GM23338 (cell line): ENCODE data around the gene CTDP1. TPM values are rescaled to one million over a fixed set of nuclear protein-coding genes. Genes with fewer than 3 reads are reported as not detected.

Experiments used
- ATAC-seq: fragments of 200-7000 bp; cut with Tn5 transposase; 3 replicates; pipeline ENCODE4 v1.9.1; 2020
- DNase-seq: peaks from one replicate; pipeline ENCODE4 v3.0.0-alpha.2; 2015; ENCODE audit warnings: low spot score
- H2AFZ ChIP-seq: fragments of 200-600 bp; sonication (generic); 2 replicates; pipeline ENCODE4 v1.8.0; 2016; ENCODE audit warnings: antibody characterized with exemption, mild to moderate bottlenecking, moderate library complexity
- H3F3A ChIP-seq: fragments of 200-600 bp; sonication (generic); replicated peaks from 2 replicates; pipeline ENCODE4 v1.8.0; 2017; ENCODE audit warnings: antibody characterized with exemption, mixed run types, low read depth
- H3K27ac ChIP-seq: fragments of 200-600 bp; sonication (generic); 2 replicates; pipeline ENCODE4 v1.6.1; 2016; ENCODE audit warnings: low read depth
- H3K27me3 ChIP-seq: fragments of 200-600 bp; sonication (generic); 2 replicates; pipeline ENCODE4 v1.8.0; 2016; ENCODE audit warnings: mild to moderate bottlenecking, mixed run types, moderate library complexity; ENCODE audit not compliant: insufficient read depth
- H3K36me3 ChIP-seq: fragments of 200-600 bp; sonication (generic); 2 replicates; pipeline ENCODE4 v1.8.0; 2016; ENCODE audit warnings: mild to moderate bottlenecking; ENCODE audit not compliant: insufficient read depth
- H3K4me1 ChIP-seq: fragments of 200-600 bp; sonication (generic); 2 replicates; pipeline ENCODE4 v1.8.0; 2016; ENCODE audit warnings: mild to moderate bottlenecking, moderate library complexity; ENCODE audit not compliant: insufficient read depth
- H3K4me2 ChIP-seq: fragments of 200-600 bp; sonication (generic); 2 replicates; pipeline ENCODE4 v1.7.1; 2017; ENCODE audit warnings: mixed run types
- H3K4me3 ChIP-seq: fragments of 200-600 bp; sonication (generic); 2 replicates; pipeline ENCODE4 v1.6.1; 2016; ENCODE audit warnings: mixed run types
- H3K79me2 ChIP-seq: fragments of 200-600 bp; sonication (generic); replicated peaks from 2 replicates; pipeline ENCODE4 v1.8.0; 2017; ENCODE audit warnings: mild to moderate bottlenecking; ENCODE audit not compliant: insufficient read depth
- H3K9me2 ChIP-seq: fragments of 200-600 bp; sonication (generic); 2 replicates; pipeline ENCODE4 v1.8.0; 2017; ENCODE audit not compliant: insufficient read depth
- H4K20me1 ChIP-seq: fragments of 200-600 bp; sonication (generic); replicated peaks from 2 replicates; pipeline ENCODE4 v1.8.0; 2017; ENCODE audit warnings: mild to moderate bottlenecking; ENCODE audit not compliant: insufficient read depth
- H3K27ac Mint-ChIP-seq: 2 replicates; pipeline ENCODE4 v1.8.0; 2020; ENCODE audit warnings: inconsistent platforms, mild to moderate bottlenecking, moderate library complexity, mixed read lengths
- H3K27me3 Mint-ChIP-seq: 3 replicates; pipeline ENCODE4 v1.8.0; 2022; ENCODE audit warnings: low read depth, mild to moderate bottlenecking, moderate library complexity, mixed read lengths, inconsistent platforms; ENCODE audit not compliant: insufficient read depth, poor library complexity
- H3K36me3 Mint-ChIP-seq: 3 replicates; pipeline ENCODE4 v1.8.0; 2021; ENCODE audit warnings: low read depth, mild to moderate bottlenecking, inconsistent platforms, moderate library complexity, mixed read lengths
- H3K4me1 Mint-ChIP-seq: 3 replicates; pipeline ENCODE4 v1.8.0; 2020; ENCODE audit warnings: mild to moderate bottlenecking, inconsistent platforms, mixed read lengths
- H3K4me3 Mint-ChIP-seq: 3 replicates; pipeline ENCODE4 v1.8.0; 2021; ENCODE audit warnings: moderate library complexity, mild to moderate bottlenecking, inconsistent platforms, mixed read lengths
- H3K9me3 Mint-ChIP-seq: 3 replicates; pipeline ENCODE4 v1.8.0; 2020; ENCODE audit warnings: moderate library complexity, mild to moderate bottlenecking, inconsistent platforms, mixed read lengths
- EZH2 ChIP-seq: fragments of 200-600 bp; sonication (generic); IDR thresholded peaks from one replicate; pipeline ENCODE4 v1.8.0; 2017; ENCODE audit warnings: antibody characterized with exemption, mild to moderate bottlenecking, low read depth; ENCODE audit not compliant: unreplicated experiment
- EZH2phosphoT487 ChIP-seq: fragments of 200-600 bp; sonication (generic); IDR thresholded peaks from one replicate; pipeline ENCODE4 v1.8.1; 2018; ENCODE audit warnings: antibody characterized with exemption; ENCODE audit not compliant: unreplicated experiment
- NANOG ChIP-seq: IDR thresholded peaks from 2 replicates; pipeline ENCODE4 v1.6.1; 2016; ENCODE audit warnings: antibody characterized with exemption, borderline replicate concordance
- POLR2AphosphoS5 ChIP-seq: IDR thresholded peaks from 2 replicates; pipeline ENCODE4 v1.6.1; 2016; ENCODE audit warnings: antibody characterized with exemption, low read depth
- STAT1 ChIP-seq: IDR thresholded peaks from one replicate; pipeline ENCODE4 v1.6.1; 2016; ENCODE audit warnings: antibody characterized with exemption; ENCODE audit not compliant: unreplicated experiment
- polyA plus RNA-seq: library from polyadenylated mRNA; unstranded; fragments of >200 nt; fragmentation: Nextera tagmentation; extraction: Ambion mirVana; gene quantifications from 2 replicates; pipeline ENCODE4 v1.2.1, GENCODE V29; 2016
- total RNA-seq: library from RNA; depleted of rRNA; stranded (reverse); fragments of >200 nt; shearing (Covaris generic); gene quantifications from 2 replicates; pipeline ENCODE4 v1.2.3, GENCODE V29; 2014
- TF ChIP-seq, protein P1 (sequence below): fragments of 250-450 bp; sonication (Bioruptor Pico); IDR thresholded peaks from 2 replicates; pipeline ENCODE4 v1.5.0; 2020; ENCODE audit warnings: mild to moderate bottlenecking, moderate library complexity
- TF ChIP-seq, protein P2 (sequence below): IDR thresholded peaks from one replicate; pipeline ENCODE4 v1.6.1; 2018; ENCODE audit warnings: antibody characterized with exemption; ENCODE audit not compliant: unreplicated experiment

Gene CTDP1
- total and polyA plus RNA-seq, 2 experiments from 2014 or later, result 9.4 to 51.6 TPM

DNA sequence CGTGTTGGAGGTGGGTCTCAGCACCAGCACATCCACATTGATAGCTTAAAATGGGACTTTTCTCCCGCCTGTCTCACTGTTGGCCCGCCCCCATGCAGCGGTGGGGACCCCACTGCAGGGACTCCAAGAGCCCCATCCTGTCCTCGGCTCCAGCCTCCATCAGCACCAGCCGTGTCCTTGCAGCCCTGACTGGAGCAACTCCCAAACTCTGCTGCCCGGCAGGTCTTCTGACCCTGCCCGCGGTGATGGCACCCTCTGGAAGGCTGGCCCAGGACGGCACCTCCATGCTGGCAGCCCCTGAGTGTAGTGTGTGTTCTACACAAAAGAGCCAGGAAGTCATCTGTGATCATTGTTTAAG, 76.5 kb downstream of the CTDP1 start:
- no peak overlapping the region for H3K4me3 Mint-ChIP-seq
- H3K4me2 ChIP-seq, result no peak overlapping the region
- no peaks in the 10 kb centered on the region for H3K27me3 ChIP-seq
- H3K4me1 Mint-ChIP-seq, result no peaks in the 10 kb centered on the region
- no peak overlapping the region for H2AFZ ChIP-seq
- no peak overlapping the region for H3K4me3 ChIP-seq
- H3K27ac Mint-ChIP-seq, result no peak overlapping the region
- H3K27me3 Mint-ChIP-seq, result peaks cover 2% of the 10 kb centered on the region
- H3K36me3 Mint-ChIP-seq, result peaks cover 23% of the 10 kb centered on the region
- H3K9me3 Mint-ChIP-seq, result peaks cover 8% of the 10 kb centered on the region; the same call in 1 of the 3 replicates
- DNase-seq (no peak), ATAC-seq (no peak)
- H3K79me2 ChIP-seq, result no peaks in the 10 kb centered on the region
- peaks cover 8% of the 10 kb centered on the region for H4K20me1 ChIP-seq
- H3K9me2 ChIP-seq, result no peaks in the 10 kb centered on the region
- H3K4me1 ChIP-seq, result no peaks in the 10 kb centered on the region
- no peak overlapping the region for H3K27ac ChIP-seq
- TF ChIP-seq EZH2phosphoT487, result no peak
- TF ChIP-seq, protein P1, sequence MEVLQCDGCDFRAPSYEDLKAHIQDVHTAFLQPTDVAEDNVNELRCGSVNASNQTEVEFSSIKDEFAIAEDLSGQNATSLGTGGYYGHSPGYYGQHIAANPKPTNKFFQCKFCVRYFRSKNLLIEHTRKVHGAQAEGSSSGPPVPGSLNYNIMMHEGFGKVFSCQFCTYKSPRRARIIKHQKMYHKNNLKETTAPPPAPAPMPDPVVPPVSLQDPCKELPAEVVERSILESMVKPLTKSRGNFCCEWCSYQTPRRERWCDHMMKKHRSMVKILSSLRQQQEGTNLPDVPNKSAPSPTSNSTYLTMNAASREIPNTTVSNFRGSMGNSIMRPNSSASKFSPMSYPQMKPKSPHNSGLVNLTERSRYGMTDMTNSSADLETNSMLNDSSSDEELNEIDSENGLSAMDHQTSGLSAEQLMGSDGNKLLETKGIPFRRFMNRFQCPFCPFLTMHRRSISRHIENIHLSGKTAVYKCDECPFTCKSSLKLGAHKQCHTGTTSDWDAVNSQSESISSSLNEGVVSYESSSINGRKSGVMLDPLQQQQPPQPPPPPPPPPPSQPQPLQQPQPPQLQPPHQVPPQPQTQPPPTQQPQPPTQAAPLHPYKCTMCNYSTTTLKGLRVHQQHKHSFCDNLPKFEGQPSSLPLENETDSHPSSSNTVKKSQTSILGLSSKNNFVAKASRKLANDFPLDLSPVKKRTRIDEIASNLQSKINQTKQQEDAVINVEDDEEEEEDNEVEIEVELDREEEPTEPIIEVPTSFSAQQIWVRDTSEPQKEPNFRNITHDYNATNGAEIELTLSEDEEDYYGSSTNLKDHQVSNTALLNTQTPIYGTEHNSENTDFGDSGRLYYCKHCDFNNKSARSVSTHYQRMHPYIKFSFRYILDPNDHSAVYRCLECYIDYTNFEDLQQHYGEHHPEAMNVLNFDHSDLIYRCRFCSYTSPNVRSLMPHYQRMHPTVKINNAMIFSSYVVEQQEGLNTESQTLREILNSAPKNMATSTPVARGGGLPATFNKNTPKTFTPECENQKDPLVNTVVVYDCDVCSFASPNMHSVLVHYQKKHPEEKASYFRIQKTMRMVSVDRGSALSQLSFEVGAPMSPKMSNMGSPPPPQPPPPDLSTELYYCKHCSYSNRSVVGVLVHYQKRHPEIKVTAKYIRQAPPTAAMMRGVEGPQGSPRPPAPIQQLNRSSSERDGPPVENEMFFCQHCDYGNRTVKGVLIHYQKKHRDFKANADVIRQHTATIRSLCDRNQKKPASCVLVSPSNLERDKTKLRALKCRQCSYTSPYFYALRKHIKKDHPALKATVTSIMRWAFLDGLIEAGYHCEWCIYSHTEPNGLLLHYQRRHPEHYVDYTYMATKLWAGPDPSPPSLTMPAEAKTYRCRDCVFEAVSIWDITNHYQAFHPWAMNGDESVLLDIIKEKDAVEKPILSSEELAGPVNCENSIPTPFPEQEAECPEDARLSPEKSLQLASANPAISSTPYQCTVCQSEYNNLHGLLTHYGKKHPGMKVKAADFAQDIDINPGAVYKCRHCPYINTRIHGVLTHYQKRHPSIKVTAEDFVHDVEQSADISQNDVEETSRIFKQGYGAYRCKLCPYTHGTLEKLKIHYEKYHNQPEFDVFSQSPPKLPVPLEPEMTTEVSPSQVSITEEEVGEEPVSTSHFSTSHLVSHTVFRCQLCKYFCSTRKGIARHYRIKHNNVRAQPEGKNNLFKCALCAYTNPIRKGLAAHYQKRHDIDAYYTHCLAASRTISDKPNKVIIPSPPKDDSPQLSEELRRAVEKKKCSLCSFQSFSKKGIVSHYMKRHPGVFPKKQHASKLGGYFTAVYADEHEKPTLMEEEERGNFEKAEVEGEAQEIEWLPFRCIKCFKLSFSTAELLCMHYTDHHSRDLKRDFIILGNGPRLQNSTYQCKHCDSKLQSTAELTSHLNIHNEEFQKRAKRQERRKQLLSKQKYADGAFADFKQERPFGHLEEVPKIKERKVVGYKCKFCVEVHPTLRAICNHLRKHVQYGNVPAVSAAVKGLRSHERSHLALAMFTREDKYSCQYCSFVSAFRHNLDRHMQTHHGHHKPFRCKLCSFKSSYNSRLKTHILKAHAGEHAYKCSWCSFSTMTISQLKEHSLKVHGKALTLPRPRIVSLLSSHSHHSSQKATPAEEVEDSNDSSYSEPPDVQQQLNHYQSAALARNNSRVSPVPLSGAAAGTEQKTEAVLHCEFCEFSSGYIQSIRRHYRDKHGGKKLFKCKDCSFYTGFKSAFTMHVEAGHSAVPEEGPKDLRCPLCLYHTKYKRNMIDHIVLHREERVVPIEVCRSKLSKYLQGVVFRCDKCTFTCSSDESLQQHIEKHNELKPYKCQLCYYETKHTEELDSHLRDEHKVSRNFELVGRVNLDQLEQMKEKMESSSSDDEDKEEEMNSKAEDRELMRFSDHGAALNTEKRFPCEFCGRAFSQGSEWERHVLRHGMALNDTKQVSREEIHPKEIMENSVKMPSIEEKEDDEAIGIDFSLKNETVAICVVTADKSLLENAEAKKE (CRISPR knock-in tag), result no peak
- TF ChIP-seq NANOG, result no peak
- no peak for TF ChIP-seq STAT1
- TF ChIP-seq, protein P2, sequence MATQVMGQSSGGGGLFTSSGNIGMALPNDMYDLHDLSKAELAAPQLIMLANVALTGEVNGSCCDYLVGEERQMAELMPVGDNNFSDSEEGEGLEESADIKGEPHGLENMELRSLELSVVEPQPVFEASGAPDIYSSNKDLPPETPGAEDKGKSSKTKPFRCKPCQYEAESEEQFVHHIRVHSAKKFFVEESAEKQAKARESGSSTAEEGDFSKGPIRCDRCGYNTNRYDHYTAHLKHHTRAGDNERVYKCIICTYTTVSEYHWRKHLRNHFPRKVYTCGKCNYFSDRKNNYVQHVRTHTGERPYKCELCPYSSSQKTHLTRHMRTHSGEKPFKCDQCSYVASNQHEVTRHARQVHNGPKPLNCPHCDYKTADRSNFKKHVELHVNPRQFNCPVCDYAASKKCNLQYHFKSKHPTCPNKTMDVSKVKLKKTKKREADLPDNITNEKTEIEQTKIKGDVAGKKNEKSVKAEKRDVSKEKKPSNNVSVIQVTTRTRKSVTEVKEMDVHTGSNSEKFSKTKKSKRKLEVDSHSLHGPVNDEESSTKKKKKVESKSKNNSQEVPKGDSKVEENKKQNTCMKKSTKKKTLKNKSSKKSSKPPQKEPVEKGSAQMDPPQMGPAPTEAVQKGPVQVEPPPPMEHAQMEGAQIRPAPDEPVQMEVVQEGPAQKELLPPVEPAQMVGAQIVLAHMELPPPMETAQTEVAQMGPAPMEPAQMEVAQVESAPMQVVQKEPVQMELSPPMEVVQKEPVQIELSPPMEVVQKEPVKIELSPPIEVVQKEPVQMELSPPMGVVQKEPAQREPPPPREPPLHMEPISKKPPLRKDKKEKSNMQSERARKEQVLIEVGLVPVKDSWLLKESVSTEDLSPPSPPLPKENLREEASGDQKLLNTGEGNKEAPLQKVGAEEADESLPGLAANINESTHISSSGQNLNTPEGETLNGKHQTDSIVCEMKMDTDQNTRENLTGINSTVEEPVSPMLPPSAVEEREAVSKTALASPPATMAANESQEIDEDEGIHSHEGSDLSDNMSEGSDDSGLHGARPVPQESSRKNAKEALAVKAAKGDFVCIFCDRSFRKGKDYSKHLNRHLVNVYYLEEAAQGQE, result no peak
- no peak for TF ChIP-seq POLR2AphosphoS5
- TF ChIP-seq EZH2, result no peak
- no peaks in the 10 kb centered on the region for H3K36me3 ChIP-seq
- H3F3A ChIP-seq, result 0 out of 2 replicates have a peak, but pooled peaks cover 5% of the 10 kb centered on the region
